Measurements from ENCODE around the gene TTYH2. TPM values are rescaled to one million over a fixed set of nuclear protein-coding genes. Genes with fewer than 3 reads are reported as not detected.

Gene TTYH2
- total and polyA plus RNA-seq, 2 of the 4 experiments (the other 2 are of a cell fraction) = 2.3 to 6.8 TPM

GRCh38 chr17:74244548-74244947 is 31.2 kb downstream of the TTYH2 start:
- Histone ChIP-seq H2AK5ac (ENCODE audit: low read depth, low read length) (no peak overlapping the region), H3K79me1 (ENCODE audit: low read depth in 1 of 2, low read length in 2 of 2) (no peaks in the 10 kb centered on the region), H2BK5ac (ENCODE audit: low read depth, low read length, poor library complexity, severe bottlenecking) (no peak overlapping the region), H3K9me3 (ENCODE audit: control insufficient read depth, insufficient read depth, low read length) (no peaks in the 10 kb centered on the region), H3K4me2 (ENCODE audit: low read depth, low read length) (no peak overlapping the region), H2AFZ (replicated peaks; ENCODE audit: low read length, poor library complexity) (no peak overlapping the region), H3K27ac (ENCODE audit: insufficient read depth, low read length) (no peak overlapping the region), H2BK20ac (ENCODE audit: low read depth, low read length) (no peak overlapping the region), H3K9me1 (ENCODE audit: insufficient read depth, low read length) (no peaks in the 10 kb centered on the region), H4K91ac (ENCODE audit: insufficient read depth, low read depth, low read length) (no peak overlapping the region), H4K8ac (ENCODE audit: low read depth in 2 of 2, low read length in 2 of 2) (no peak overlapping the region), H3K36me3 (ENCODE audit: control insufficient read depth, insufficient read depth, low read length) (no peaks in the 10 kb centered on the region), H3K9ac (ENCODE audit: low read depth, low read length) (no peak overlapping the region), H2BK15ac (ENCODE audit: low read depth, low read length) (no peak overlapping the region), H3K4ac (ENCODE audit: low read depth, low read length) (no peak overlapping the region), H2AK9ac (replicated peaks; ENCODE audit: low read depth, low read length, poor library complexity) (no peak overlapping the region), H3K4me1 (ENCODE audit: control insufficient read depth, insufficient read depth, low read length) (no peaks in the 10 kb centered on the region), H3K4me3 (ENCODE audit: insufficient read depth, low read depth, low read length) (no peak overlapping the region), H4K20me1 (ENCODE audit: insufficient read depth, low read length) (no peaks in the 10 kb centered on the region), H3K18ac (ENCODE audit: low read depth, low read length) (no peak overlapping the region), H3K56ac (ENCODE audit: extremely low read depth, insufficient read depth, low read length) (no peak overlapping the region), H4K5ac (ENCODE audit: low read depth, low read length) (no peak overlapping the region), H2BK120ac (ENCODE audit: low read depth, low read length) (no peak overlapping the region), H3K14ac (replicated peaks; ENCODE audit: low read depth, low read length) (no peak overlapping the region), H3K23ac (ENCODE audit: low read depth, low read length) (no peak overlapping the region), H3K27me3 (ENCODE audit: control insufficient read depth, insufficient read depth, low read length) (no peaks in the 10 kb centered on the region)
- CTCF ChIA-PET = no interaction called here
- DNase-seq = no peak
- intact Hi-C loops (cut with micrococcal nuclease) (no loop called here), in situ Hi-C loops (cut with MboI; ENCODE audit: low sequenced_read_pairs) (no loop called here), dilution Hi-C loops (cut with HindIII; ENCODE audit: low sequenced_read_pairs, unreplicated experiment) (no loop called here)
- TF ChIP-seq ELK1 (IDR thresholded peaks at IDR 0.05; ENCODE audit: borderline replicate concordance, low read depth, low read length) (no peak), BHLHE40 (IDR thresholded peaks at IDR 0.05; ENCODE audit: low read depth, low read length) (no peak), MAFK (IDR thresholded peaks at IDR 0.05; ENCODE audit: low read depth, low read length) (no peak), CEBPB (IDR thresholded peaks at IDR 0.05; ENCODE audit: low read depth, low read length) (no peak), RCOR1 (IDR thresholded peaks at IDR 0.05; ENCODE audit: insufficient replicate concordance, low read length) (no peak), CTCF (conservative IDR thresholded peaks at IDR 0.05; ENCODE audit: low read depth, low read length) (no peak), RFX5 (IDR thresholded peaks at IDR 0.05; ENCODE audit: low read depth, low read length) (no peak), MXI1 (IDR thresholded peaks at IDR 0.05; ENCODE audit: borderline replicate concordance, low read depth, low read length) (no peak), FOS (IDR thresholded peaks at IDR 0.05; ENCODE audit: low read depth, low read length) (no peak), RAD21 (IDR thresholded peaks at IDR 0.05; ENCODE audit: low read length) (no peak), MAZ (IDR thresholded peaks at IDR 0.05; ENCODE audit: borderline replicate concordance, low read depth, low read length) (no peak)
- POLR2A ChIA-PET (ENCODE audit: unreplicated experiment) = no interaction called here
- BruUV-seq (replicated peaks) = no TSS peak
- WGBS, 2 experiments (ENCODE audit: extremely low coverage in 2 of 2, insufficient read length in 1 of 2) = 72% methylated on average over 2 of the region's 6 CpGs; no CpG with 5 or more reads in 1 of the 2 experiments
- ATAC-seq (ENCODE audit: low read depth) = no peak
